Adrenal gland (tissue), 12 donors: Measurements from ENCODE around the gene CRY1. TPM values are rescaled to one million over a fixed set of nuclear protein-coding genes. Genes with fewer than 3 reads are reported as not detected.

Experiments
- DNase-seq, 7 donors: peaks; one replicate each; pipeline ENCODE4 v3.0.0-alpha.2; 2019 to 2020
- H3K27ac ChIP-seq, 5 donors: fragments of 200-600 bp; sonication (generic) in 4 of 5; 1 replicate in 3 of 5; 2 replicates in 2 of 5; pipeline versions ENCODE4 v1.5.1 to v1.8.0; 2016 to 2020; ENCODE audit warnings: mild to moderate bottlenecking in 1 of 5
- H3K27me3 ChIP-seq: fragments of 200-600 bp; 2 replicates; pipeline ENCODE4 v1.8.0; 2021
- H3K36me3 ChIP-seq, 2 donors: fragments of 200-600 bp; replicated peaks in 1 of 2; 1 replicate in 1 of 2; 2 replicates in 1 of 2; pipeline versions ENCODE4 v1.5.1 to v1.8.0; 2018 to 2022
- H3K4me1 ChIP-seq, 2 donors: fragments of 200-600 bp; replicated peaks in 1 of 2; 1 replicate in 1 of 2; 2 replicates in 1 of 2; pipeline versions ENCODE4 v1.5.1 to v1.8.0; 2018 to 2021
- H3K4me3 ChIP-seq, 4 donors: fragments of 200-600 bp; sonication (generic) in 3 of 4; one replicate each; pipeline ENCODE4 v1.5.1; 2016 to 2018
- H3K9me3 ChIP-seq, 3 donors: fragments of 200-600 bp; sonication (generic) in 1 of 3; replicated peaks in 1 of 3; 1 replicate in 2 of 3; 2 replicates in 1 of 3; pipeline versions ENCODE4 v1.5.1 to v1.8.0; 2016 to 2021
- CTCF ChIP-seq, 6 experiments: fragments of 450-650 bp in 4 of 6; fragments of 200-600 bp in 2 of 6; sonication (generic) in 1 of 6; IDR thresholded peaks; 1 replicate in 5 of 6; 2 replicates in 1 of 6; pipeline versions ENCODE4 v1.5.1 to v1.8.0; 2016 to 2021; ENCODE audit warnings: antibody characterized with exemption in 6 of 6, mild to moderate bottlenecking in 2 of 6, moderate library complexity in 1 of 6
- POLR2A ChIP-seq, 2 donors: fragments of 450-650 bp; IDR thresholded peaks; one replicate each; pipeline ENCODE4 v1.6.1; 2017; ENCODE audit warnings: antibody characterized with exemption in 2 of 2, mild to moderate bottlenecking in 2 of 2, moderate library complexity in 1 of 2
- WGBS, 4 donors: extraction: QIAGEN DNeasy Blood & Tissue Kit in 2 of 4; methylation state at CpG; one replicate each; pipeline versions ENCODE4 v1.1.5 to v1.1.7; 2013 to 2017; 5-methylcytosine and 5-hydroxymethylcytosine counted together
- intact Hi-C, 2 donors: fragments of 100-400 bp; cut with DNase I; formaldehyde crosslinking; loops; one replicate each; pipeline versions ENCODE4 v1.14.1 to v1.15.0; 2022 to 2023
- polyA plus RNA-seq, 3 donors: library from polyadenylated mRNA; stranded (reverse); fragments of 200-250 nt in 2 of 3; fragments of 350-450 nt in 1 of 3; fragmentation: Illumina TruSeq in 1 of 3; extraction: RNeasy Lipid Tissue Mini Kit (QIAGEN cat#74804) in 1 of 3; gene quantifications; one replicate each; pipeline ENCODE4 v1.2.3, GENCODE V29; 2013 to 2014
- total RNA-seq, 9 donors: library from RNA; depleted of rRNA in 4 of 9; stranded (reverse); fragments of >200 nt in 4 of 9; fragments of 120-200 nt in 1 of 9; fragmentation: NEBNext Ultra II Directional in 1 of 9; extraction: Animal tissue kit (Norgen Biotek cat#: 25700) in 1 of 9; gene quantifications; one replicate each; pipeline versions ENCODE4 v1.1.0 to v1.2.4, GENCODE V29; 2013 to 2023
- donor health status: healthy with polysubstance abuse.
- donor health status: Bipolar disorder and iron deficiency.
- donor health status: DM: yes; HTN: yes; CAD: no.
- donor health status: DM: no; HTN: no; CAD: no.
- donor health status: DM: no; HTN: no; CAD: no.
- donor health status: DM: yes; HTN: yes; CAD: no.

Gene CRY1
- total and polyA plus RNA-seq, 12 donors, result 4.7 to 51.5 (median 11.6) TPM

GRCh38 chr12:107033758-107034739 lies 59.3 kb downstream of the CRY1 start:
- Histone ChIP-seq H3K36me3 (no peaks in the 10 kb centered on the region), H3K4me3 (no peak overlapping the region), H3K27me3 (no peaks in the 10 kb centered on the region), H3K4me1 (peaks cover 3 to 20% of the 10 kb centered on the region in 2 donors), H3K27ac (no peak overlapping the region), H3K9me3 (no peaks in the 10 kb centered on the region)
- TF ChIP-seq CTCF (IDR thresholded peaks at IDR 0.05) (no peak), POLR2A (IDR thresholded peaks at IDR 0.05) (no peak)
- WGBS, 4 donors, result 92 to 97% (median 95%) methylated on average over 9 of the region's 9 CpGs
- intact Hi-C loops, result no loop called here
- DNase-seq, result no peak

GRCh38 chr12:107032266-107032665 lies 61.1 kb downstream of the CRY1 start:
- H3K27me3 ChIP-seq, result no peaks in the 10 kb centered on the region
- 86 to 96% (median 88%) methylated on average over 7 of the region's 7 CpGs for WGBS, 4 donors
- TF ChIP-seq CTCF (IDR thresholded peaks at IDR 0.05) (no peak), POLR2A (IDR thresholded peaks at IDR 0.05) (no peak)
- intact Hi-C loops, result no loop called here
- H3K9me3 ChIP-seq, result no peaks in the 10 kb centered on the region
- peaks cover 4 to 36% of the 10 kb centered on the region in 2 donors for H3K4me1 ChIP-seq
- H3K27ac ChIP-seq, result no peak overlapping the region
- H3K36me3 ChIP-seq, result no peaks in the 10 kb centered on the region
- no peak overlapping the region for H3K4me3 ChIP-seq
- DNase-seq, result no peak

GRCh38 chr12:107031061-107031460 lies 62.3 kb downstream of the CRY1 start:
- intact Hi-C loops, result no loop called here

More at GRCh38 chr12:107031061-107031460, 62.3 kb downstream of the CRY1 start:
- no peak overlapping the region for H3K4me3 ChIP-seq
- H3K27ac ChIP-seq, result no peak overlapping the region
- TF ChIP-seq POLR2A (IDR thresholded peaks at IDR 0.05) (no peak), CTCF (IDR thresholded peaks at IDR 0.05) (no peak)
- no peak for DNase-seq
- no peaks in the 10 kb centered on the region for H3K27me3 ChIP-seq
- H3K4me1 ChIP-seq, result peaks cover 14 to 47% of the 10 kb centered on the region in 2 donors
- no peaks in the 10 kb centered on the region for H3K36me3 ChIP-seq
- WGBS, 4 donors, result 69 to 76% (median 72%) methylated on average over 2 of the region's 2 CpGs
- no peaks in the 10 kb centered on the region for H3K9me3 ChIP-seq
